ENCODE results near the gene ARID5A. TPM values are rescaled to one million over a fixed set of nuclear protein-coding genes. Genes with fewer than 3 reads are reported as not detected.

Gene ARID5A
- total RNA-seq, 4 donors from 2014 or later, result 9.8 to 113 (median 18.1) TPM

- Histone ChIP-seq H3K27ac (no peak overlapping the region), H3K9me3 (no peaks in the 10 kb centered on the region), H3K4me1 (peaks cover 0 to 10% (median 6%) of the 10 kb centered on the region in 4 donors), H3K4me3 (no peak overlapping the region), H3K27me3 (no peaks in the 10 kb centered on the region), H3K36me3 (peaks cover 0 to 10% (median 0%) of the 10 kb centered on the region in 4 donors)
- WGBS, 2 donors (ENCODE audit: low coverage in 1 of 2), result 88% methylated on average over 10 of the region's 14 CpGs; no CpG with 5 or more reads in 1 of the 2 donors
- in situ Hi-C loops (cut with MboI; ENCODE audit: low pct_ligation_motif_present in 1 of 4, low pct_unique_long_range_greater_than_20kb in 1 of 4, low sequenced_read_pairs in 3 of 4) (no loop called here), intact Hi-C loops (cut with DNase I; ENCODE audit: low total_unique reads) (no loop called here)
- no peak for TF ChIP-seq POLR2AphosphoS5 (IDR thresholded peaks at IDR 0.05)
- TF ChIP-seq EP300 (IDR thresholded peaks at IDR 0.05; ENCODE audit: low read depth), result no peak
- TF ChIP-seq POLR2A (IDR thresholded peaks at IDR 0.05), result no peak
- TF ChIP-seq CTCF (IDR thresholded peaks at IDR 0.05), result no peak
- no peak for DNase-seq
Observed at GRCh38 chr2:96550787-96551604, 14.4 kb downstream of the ARID5A start.

- 92% methylated on average over 25 of the region's 25 CpGs; no CpG with 5 or more reads in 1 of the 2 donors for WGBS, 2 donors (ENCODE audit: low coverage in 1 of 2)
- intact Hi-C loops (cut with DNase I; ENCODE audit: low total_unique reads) (no loop called here), in situ Hi-C loops (cut with MboI; ENCODE audit: low pct_ligation_motif_present in 1 of 4, low pct_unique_long_range_greater_than_20kb in 1 of 4, low sequenced_read_pairs in 3 of 4) (no loop called here)
- Histone ChIP-seq H3K9me3 (no peaks in the 10 kb centered on the region), H3K27me3 (no peaks in the 10 kb centered on the region), H3K4me3 (no peak overlapping the region), H3K27ac (no peak overlapping the region), H3K36me3 (peaks cover 0 to 10% (median 0%) of the 10 kb centered on the region in 4 donors), H3K4me1 (peaks cover 0 to 10% (median 6%) of the 10 kb centered on the region in 4 donors)
- DNase-seq, result no peak
- TF ChIP-seq POLR2AphosphoS5 (IDR thresholded peaks at IDR 0.05), result no peak
- TF ChIP-seq CTCF (IDR thresholded peaks at IDR 0.05), result no peak
- TF ChIP-seq EP300 (IDR thresholded peaks at IDR 0.05; ENCODE audit: low read depth), result no peak
- no peak for TF ChIP-seq POLR2A (IDR thresholded peaks at IDR 0.05)
Observed at GRCh38 chr2:96551605-96552314, 15.2 kb downstream of the ARID5A start.

- Histone ChIP-seq H3K9me3 (no peaks in the 10 kb centered on the region), H3K4me3 (no peak overlapping the region), H3K4me1 (peaks cover 0 to 10% (median 6%) of the 10 kb centered on the region in 4 donors), H3K27ac (no peak overlapping the region), H3K27me3 (no peaks in the 10 kb centered on the region), H3K36me3 (peaks cover 0 to 8% (median 0%) of the 10 kb centered on the region in 4 donors)
- in situ Hi-C loops (cut with MboI; ENCODE audit: low pct_ligation_motif_present in 1 of 4, low pct_unique_long_range_greater_than_20kb in 1 of 4, low sequenced_read_pairs in 3 of 4), result no loop called here
- intact Hi-C loops (cut with DNase I; ENCODE audit: low total_unique reads), result no loop called here
- WGBS, 2 donors (ENCODE audit: low coverage in 1 of 2), result 83 to 91% methylated on average over 4 to 18 of the region's 18 CpGs
- TF ChIP-seq CTCF (IDR thresholded peaks at IDR 0.05) (no peak), EP300 (IDR thresholded peaks at IDR 0.05; ENCODE audit: low read depth) (no peak), POLR2AphosphoS5 (IDR thresholded peaks at IDR 0.05) (no peak)
- no peak for DNase-seq
Observed at GRCh38 chr2:96552315-96553175, 16.0 kb downstream of the ARID5A start.
